ENCODE measurements around the gene DNAAF3. TPM values are rescaled to one million over a fixed set of nuclear protein-coding genes. Genes with fewer than 3 reads are reported as not detected.

Gene DNAAF3
- total RNA-seq, 3 donors from 2014 or later, result 0.25 to 0.45 TPM; not detected in 1

Other genes starting within 250 kb of the DNAAF3 start
- gene NLRP7, start 219.1 kb downstream of the DNAAF3 start, total RNA-seq, result not detected
- gene NLRP2, start 200.2 kb downstream of the DNAAF3 start, total RNA-seq, result 1 to 10 TPM; 1.7 to 7.1 (median 3.5) TPM
- under 1 TPM in 2 of 3 donors, not detected in 1; 0.26 to 0.53 TPM for gene GP6, start 128.3 kb downstream of the DNAAF3 start, total RNA-seq
- 10 to 100 TPM; 19.2 to 40.7 (median 19.5) TPM for gene RDH13, start 103.5 kb downstream of the DNAAF3 start, total RNA-seq
- gene EPS8L1, start 90.7 kb downstream of the DNAAF3 start, total RNA-seq, result 1 to 10 TPM in 1 of 3 donors, under 1 TPM in 2; 0.53 to 1.2 (median 0.87) TPM
- gene PPP1R12C, start 49.0 kb downstream of the DNAAF3 start, total RNA-seq, result 100 to 1,000 TPM in 2 of 3 donors, 10 to 100 TPM in 1; 95.6 to 105 (median 104) TPM
- not detected for gene TNNT1, start 17.4 kb downstream of the DNAAF3 start, total RNA-seq
- not detected for gene TNNI3, start 8.9 kb downstream of the DNAAF3 start, total RNA-seq
- gene SYT5, start 13.7 kb upstream of the DNAAF3 start, total RNA-seq, result not detected
- under 1 TPM; 0.11 to 0.38 (median 0.11) TPM for gene PTPRH, start 42.9 kb upstream of the DNAAF3 start, total RNA-seq
- 1 to 10 TPM; 5.8 to 6.9 (median 6.2) TPM for gene TMEM86B, start 62.1 kb upstream of the DNAAF3 start, total RNA-seq
- 100 to 1,000 TPM; 256 to 326 (median 285) TPM for gene PPP6R1, start 92.4 kb upstream of the DNAAF3 start, total RNA-seq
- 100 to 1,000 TPM; 113 to 139 (median 121) TPM for gene HSPBP1, start 113.5 kb upstream of the DNAAF3 start, total RNA-seq
- 1 to 10 TPM; 4.0 to 6.5 (median 5.0) TPM for gene BRSK1, start 117.4 kb upstream of the DNAAF3 start, total RNA-seq
- not detected for gene TMEM150B, start 158.7 kb upstream of the DNAAF3 start, total RNA-seq
- 1 to 10 TPM; 8.1 to 9.2 (median 8.6) TPM for gene KMT5C, start 173.3 kb upstream of the DNAAF3 start, total RNA-seq
- gene COX6B2, start 188.1 kb upstream of the DNAAF3 start, total RNA-seq, result not detected
- not detected for gene GARIN5B, start 196.6 kb upstream of the DNAAF3 start, total RNA-seq
- gene IL11, start 203.8 kb upstream of the DNAAF3 start, total RNA-seq, result under 1 TPM; 0.18 to 0.46 (median 0.35) TPM
- not detected for gene TMEM190, start 210.2 kb upstream of the DNAAF3 start, total RNA-seq
- 1 to 10 TPM; 6.1 to 8.8 (median 8.4) TPM for gene TMEM238, start 217.7 kb upstream of the DNAAF3 start, total RNA-seq
- 1,000 to 10,000 TPM; 3,242 to 3,402 (median 3,363) TPM for gene RPL28, start 219.3 kb upstream of the DNAAF3 start, total RNA-seq
- gene UBE2S, start 241.2 kb upstream of the DNAAF3 start, total RNA-seq, result 100 to 1,000 TPM; 226 to 281 (median 237) TPM

Measured in activated T-cell treated with anti-CD3 and anti-CD28 coated beads, Interleukin-2, amount 50 U/mL, for 4 hours (primary cell).